ENCODE measurements around the gene GALNT17.

GRCh38 chr7:71636329-71636728, 504.4 kb downstream of the GALNT17 start:
- TF ChIP-seq EP300 (conservative IDR thresholded peaks at IDR 0.05; ENCODE audit: poor library complexity, severe bottlenecking) (no peak), CTCF (IDR thresholded peaks at IDR 0.05; ENCODE audit: poor library complexity, severe bottlenecking) (no peak), POLR2AphosphoS5 (IDR thresholded peaks at IDR 0.05) (no peak), REST (IDR thresholded peaks at IDR 0.05; ENCODE audit: borderline replicate concordance) (no peak), EZH2 (IDR thresholded peaks at IDR 0.05; ENCODE audit: borderline replicate concordance, insufficient read depth, low read length, poor library complexity, severe bottlenecking) (no peak), TAF1 (IDR thresholded peaks at IDR 0.05; ENCODE audit: low read depth) (no peak)

Measured in neural cell (in vitro differentiated cells).